Stimulated activated CD4-positive, alpha-beta T cell treated with anti-CD3 and anti-CD28 coated beads, Interleukin-4, amount 100 ng/mL, for 48 hours (primary cell): ENCODE measurements around the gene MAN1C1.
A peak's percentile ranks its signal among the peaks of the same experiment; 100 is the strongest.

Source experiments
- DNase-seq, 2 donors: peaks; one replicate each; pipeline ENCODE4 v3.0.0-alpha.2; 2020; ENCODE audit warnings: low read depth in 2 of 2

The MAN1C1 gene

DNA sequence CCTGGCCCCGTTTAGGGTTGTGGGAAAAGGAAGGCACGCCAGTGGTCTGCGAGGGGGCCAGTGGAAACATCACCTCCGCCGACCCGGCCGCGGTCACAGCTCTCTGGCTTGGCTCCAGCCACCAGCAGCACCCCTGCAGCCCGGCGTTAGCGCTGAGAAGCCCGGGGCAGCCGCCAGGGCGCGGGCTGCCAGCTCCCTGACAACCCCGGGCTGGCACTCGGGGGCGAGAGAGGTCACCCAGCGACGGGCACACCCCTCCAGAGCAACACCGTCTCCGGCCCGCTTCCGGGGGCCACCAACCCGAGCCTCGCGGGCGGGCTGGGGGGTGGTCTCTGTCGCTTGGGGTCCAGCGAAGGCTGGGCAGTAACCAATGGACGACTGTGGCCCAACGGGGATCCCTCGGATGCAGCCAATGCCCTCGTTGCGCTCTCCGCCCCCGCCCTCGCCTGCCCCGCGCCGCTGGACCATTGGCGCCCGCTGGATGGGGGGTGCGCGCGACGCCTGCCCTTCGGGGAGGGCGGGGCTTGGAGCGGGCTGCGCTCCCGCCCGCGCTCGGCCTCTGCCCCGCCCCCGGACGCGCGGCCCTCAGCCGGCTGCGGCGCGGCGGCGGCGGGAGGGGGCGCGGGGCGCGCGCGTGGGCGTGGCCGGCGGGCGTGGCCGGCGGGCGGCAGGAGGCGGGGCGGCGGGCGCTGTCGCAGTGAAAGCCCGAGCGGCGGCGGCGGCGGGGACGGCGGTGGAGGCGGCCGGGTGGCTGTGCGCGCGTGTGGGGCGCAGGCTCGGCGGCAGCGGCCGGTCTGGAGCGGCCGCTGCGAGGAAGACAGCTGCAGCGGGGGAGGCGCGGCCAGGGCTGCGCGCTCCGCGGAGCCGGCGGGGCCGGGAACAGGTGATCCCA lies at the start of gene MAN1C1:
Gene MAN1C1, plus strand, starts transcription at position 697 of the 892 bp plus-strand sequence. CDS start 1,007 bp downstream, outside the sequence.
- peak; percentile 61 to 62 for DNase-seq

DNA sequence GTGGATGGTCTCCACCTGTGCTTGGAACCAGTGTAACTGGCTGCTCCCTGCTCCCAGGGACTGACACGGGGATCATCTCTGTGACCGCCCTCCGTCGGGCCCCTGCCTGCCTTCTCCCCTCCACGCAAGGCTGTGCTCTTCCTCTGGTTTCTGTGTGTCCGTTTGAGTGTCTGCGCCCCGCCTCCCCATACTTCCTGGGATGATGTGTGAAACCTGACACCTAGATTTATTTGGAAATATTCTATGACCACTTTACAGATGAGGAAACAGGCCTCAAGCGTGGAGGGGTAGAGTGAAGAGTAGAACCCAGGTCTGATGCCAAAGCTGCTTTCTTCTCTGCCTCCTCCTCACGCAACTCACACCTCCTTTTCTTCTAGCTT lies 48.9 kb upstream of the MAN1C1 start:
- DNase-seq: no peak

DNA sequence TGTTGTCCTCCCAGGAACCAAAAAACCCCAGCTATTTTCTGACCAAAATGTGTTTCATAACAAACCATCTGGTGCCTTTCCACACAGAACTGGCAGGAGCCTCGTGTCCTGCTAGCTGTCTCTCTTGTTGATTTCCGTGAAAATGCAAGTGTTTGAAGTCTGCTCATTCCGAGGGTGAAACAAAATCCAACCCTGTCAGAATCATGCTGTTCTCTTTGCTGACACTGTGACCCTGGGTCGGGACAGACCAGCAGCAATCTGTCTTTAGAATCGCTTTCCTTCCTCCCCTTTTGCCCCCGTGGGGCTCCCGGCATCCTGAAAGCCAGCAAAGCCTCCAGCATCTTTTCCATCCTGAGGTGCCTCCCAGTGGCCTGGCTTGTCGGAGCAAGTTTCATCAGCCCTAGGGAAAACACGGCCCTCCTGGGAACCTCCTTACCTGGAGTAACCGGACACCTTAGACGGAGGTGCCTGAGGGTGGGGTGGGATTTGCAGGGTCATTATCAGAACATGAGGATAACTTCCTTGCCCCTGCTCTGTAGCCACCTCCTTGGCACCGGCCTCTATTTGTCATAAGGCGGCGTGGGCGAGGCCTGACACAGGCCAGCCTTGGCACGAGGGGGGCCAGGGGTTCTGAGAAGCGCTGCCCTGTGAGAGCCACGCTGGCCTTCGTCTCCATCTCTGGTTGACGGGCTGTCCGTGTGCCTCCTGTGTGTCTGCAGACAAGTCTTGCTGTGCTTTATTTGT lies 48.3 kb upstream of the MAN1C1 start:
- DNase-seq: no peak

DNA sequence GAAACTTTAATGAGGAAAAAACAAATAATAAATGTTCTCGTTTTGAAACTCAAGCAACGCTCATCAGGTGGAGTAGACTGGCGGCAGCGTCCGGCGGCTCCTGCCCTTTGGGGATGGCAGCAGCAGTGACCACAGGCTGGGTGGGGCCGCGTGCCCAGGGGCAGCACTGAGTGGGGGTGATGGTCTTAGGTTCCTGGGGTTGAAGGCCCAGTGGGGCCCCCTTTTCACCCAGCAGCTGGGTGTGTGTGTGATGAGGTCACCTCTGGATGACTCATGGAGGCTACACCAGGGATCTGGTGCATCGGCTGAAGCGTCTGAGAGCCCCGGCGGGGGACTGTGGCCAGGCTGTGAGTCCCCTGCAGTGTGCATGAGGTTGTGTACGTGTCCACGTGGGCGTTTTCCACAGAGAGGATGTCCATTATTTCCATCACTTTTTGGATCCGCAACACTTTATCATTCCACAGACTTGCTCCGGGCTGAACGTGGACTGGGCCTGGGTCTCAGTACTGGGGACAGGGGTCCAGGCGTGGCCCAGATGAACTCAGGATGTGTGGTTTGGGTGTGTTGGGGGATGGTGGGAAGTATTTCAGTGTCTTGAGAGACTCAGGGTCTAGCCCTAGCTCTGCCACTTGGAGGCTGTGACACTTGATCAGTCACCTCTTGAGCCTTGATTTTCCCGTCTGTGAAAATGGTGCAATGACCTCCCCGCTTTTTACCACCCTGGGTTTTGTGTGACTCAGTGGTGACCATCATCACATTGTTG lies 47.6 kb upstream of the MAN1C1 start:
- no peak for DNase-seq

DNA sequence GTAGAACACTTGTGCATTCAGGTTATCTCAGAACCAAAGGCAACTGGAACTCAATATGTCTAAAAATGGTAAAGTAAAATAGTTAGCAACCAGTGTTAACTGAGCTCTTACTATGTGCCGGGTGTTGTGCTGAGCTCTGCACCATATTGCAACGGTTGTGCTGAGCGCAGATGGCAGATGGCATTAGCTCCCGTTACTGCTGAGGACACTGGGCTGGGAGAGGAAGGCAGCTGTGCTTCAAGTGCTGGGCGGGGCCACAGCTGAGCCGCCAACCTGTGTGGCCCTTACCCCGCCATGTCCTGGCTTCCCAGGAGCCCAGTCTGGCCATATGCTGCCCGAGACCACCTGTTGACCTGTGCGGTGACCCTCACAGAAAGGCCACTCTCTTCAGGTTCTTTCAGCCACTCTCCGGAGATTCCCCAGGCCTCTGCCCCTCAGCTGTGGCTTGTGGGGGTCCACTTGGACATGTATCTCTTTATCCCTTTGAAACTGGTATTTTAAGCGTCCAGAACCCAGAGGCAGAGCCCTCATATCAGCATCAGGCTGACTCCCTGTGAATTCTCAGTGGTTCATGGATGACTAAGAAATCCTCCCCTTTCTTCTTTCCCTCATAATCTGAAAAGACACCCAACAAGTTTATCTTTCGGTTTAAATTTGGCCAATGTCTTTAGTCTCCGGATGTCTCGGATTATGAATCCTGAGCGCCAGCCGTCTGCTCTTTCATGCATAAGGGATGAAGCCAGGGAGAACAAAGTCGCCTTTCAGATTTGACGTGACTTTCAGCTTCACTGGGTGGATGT lies 46.8 kb upstream of the MAN1C1 start:
- DNase-seq: no peak

DNA sequence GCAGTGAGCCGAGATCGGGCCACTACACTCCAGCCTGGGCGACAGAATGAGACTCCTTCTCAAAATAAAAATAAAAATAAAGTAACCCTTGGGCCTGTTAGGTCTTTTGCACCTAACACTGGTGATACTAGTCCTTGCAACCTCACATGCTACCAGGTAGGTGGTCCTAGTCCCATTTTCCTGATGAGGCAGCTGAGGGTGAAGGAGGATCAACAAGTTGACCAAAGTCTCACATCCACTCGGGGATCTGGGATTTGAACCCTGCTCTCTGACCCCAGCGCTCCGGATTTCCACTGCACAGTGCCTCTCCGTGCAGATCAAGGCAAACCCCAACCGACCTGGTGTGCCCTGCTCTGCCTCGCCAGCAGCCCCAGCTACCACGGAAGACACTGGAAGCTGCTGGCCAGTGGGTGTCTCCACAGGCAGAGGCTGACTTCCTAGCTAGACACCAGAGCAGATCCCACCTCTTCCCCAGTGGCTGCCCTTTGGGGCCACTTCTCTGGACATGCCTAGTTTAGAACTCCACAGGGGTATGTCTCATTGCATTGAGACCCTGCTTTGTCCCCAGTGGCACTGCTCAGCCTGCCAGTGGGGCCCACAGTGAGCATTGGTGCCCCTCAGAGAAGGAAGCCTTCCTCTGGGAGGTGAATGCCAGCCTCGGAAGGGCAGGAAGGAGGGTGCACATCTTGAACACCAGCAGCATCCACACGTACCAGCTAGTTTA lies 45.6 kb upstream of the MAN1C1 start:
- no peak for DNase-seq

DNA sequence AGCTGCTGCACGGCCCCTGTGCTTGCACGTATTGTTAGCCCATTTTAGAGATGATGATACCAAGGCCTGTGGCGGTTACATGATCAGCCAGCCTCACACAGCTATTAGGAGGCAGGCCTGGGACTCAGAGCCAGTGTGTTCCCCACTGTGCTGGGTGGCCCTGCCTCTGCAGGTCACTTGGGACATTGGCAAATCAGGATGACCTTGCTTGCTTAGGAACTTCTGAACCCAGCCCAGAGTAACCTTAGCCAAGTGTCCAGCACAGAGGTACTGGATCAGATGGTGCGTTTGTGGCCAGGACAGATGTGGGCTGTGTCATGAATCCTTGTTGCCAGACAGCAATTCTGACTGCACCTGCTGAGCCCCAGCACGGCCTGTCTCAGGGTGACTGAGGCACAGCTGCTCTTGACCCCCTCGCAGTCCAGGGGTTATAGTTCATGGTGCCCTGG lies 45.0 kb upstream of the MAN1C1 start:
- DNase-seq: no peak

DNA sequence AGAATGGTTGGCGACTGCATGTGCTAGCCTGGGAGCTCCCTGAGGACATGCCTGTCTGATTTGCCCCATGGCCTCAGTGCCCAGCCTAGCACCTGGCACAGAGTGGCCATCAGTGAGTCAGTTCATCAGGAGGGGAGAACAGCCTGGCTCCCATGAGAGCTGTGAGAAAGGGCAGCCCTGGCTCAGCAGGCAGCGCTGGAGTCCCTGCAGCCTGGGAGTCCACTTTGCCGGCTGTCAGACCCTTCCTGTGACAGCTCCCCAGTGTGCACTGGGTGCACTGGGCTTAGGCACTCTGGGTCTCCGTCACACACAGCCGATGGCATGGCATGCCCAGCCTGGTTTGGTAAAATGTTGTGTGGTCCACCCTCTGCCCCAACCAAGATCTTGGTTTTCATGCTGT lies 44.5 kb upstream of the MAN1C1 start:
- no peak for DNase-seq

DNA sequence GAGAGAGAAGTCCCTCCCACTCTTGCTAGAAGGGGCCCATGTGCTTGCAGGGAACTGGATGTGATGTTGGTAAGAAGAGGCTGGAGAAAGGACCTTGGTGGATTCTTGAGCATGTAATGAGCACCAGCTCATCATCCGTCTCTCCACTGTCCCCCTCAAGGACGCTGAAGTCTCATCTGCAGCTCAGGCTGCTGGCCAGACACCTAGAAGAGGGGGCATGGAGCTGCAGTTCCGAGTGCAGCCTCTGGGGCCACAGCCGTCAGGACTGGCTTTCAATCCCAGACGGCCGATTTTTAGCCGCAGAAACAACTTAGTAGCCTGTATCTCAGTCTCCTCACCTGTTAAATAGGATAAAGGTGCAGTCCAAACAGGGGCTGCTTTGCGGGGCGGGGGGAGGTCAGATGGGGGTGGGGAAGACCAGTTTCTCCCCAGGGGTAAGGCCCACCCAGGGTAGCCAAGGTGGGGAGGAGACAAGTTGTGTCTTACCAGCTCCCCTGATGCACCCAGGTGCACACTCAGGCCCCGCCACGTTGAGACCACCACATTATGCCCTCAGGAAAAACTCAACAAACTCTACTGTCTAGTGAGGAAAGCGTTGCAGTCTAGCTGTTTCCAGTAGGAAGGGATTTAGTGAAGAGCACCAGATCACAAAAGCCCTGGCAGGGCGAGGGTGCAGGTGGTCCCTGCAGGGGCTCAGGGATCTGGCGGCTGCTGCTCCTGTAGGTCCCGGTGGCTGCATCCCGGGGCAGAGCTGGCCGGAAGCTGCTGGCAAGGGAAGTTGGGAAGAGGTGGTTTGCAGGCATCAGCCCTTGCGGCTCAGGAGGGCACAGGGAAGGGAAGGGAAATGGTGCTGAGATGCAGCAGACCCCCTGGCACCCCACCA lies 43.6 kb upstream of the MAN1C1 start:
- peak; percentile 34 to 62 for DNase-seq

DNA sequence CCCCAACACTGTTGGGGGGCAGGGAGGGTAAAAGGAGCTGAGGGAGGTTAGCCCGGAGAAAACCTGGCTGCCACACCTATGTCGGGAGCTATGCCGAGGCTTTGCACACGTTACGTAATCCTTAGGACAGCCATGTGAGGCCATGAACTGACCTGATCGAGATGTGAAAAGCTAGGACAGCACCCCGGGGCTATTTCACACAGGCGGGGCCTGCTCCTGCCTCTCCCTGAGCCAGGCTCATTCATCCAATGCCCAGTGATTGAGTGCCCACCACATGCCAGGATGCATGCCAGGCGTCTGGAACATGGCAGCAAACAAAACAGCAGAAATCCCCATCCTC lies 43.0 kb upstream of the MAN1C1 start:
- DNase-seq: no peak

DNA sequence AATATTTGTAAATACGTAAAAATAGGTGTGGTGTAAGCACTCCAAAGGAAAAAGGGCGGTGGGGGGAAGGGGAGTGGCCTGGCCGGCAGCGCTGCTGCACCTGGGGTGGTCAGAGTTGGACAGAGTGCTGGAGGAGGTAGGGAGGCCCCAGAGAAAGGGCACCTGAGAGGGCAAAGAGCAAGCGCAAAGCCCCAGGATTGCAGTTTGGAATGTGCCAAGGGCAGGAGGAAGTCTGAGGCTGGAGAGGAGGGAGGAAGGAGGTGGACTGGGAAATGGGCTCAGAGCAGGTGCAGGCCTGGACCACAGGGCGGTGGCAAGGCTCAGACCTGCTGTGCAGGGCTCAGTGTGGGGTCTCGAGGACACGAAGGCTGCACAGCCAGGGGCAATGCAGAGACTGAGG lies 42.6 kb upstream of the MAN1C1 start:
- no peak for DNase-seq

DNA sequence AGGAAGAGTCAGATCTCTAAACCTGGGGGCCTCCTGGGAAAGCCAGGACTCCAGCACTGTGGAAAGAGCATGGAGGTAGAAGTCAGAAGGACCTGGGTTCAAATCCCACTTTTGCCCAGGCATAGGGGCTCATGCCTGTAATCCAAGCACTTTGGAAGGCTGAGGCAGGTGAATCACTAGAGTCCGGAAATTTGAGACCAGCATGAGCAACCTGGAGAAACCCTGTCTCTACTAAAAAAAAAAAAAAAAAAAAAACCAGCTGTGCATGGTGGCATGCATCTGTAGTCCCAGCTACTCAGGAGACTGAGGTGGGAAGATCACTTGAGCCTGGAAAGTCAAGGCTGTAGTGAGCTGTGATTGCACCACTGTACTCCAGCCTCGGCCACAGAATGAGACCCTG lies 41.4 kb upstream of the MAN1C1 start:
- no peak for DNase-seq

DNA sequence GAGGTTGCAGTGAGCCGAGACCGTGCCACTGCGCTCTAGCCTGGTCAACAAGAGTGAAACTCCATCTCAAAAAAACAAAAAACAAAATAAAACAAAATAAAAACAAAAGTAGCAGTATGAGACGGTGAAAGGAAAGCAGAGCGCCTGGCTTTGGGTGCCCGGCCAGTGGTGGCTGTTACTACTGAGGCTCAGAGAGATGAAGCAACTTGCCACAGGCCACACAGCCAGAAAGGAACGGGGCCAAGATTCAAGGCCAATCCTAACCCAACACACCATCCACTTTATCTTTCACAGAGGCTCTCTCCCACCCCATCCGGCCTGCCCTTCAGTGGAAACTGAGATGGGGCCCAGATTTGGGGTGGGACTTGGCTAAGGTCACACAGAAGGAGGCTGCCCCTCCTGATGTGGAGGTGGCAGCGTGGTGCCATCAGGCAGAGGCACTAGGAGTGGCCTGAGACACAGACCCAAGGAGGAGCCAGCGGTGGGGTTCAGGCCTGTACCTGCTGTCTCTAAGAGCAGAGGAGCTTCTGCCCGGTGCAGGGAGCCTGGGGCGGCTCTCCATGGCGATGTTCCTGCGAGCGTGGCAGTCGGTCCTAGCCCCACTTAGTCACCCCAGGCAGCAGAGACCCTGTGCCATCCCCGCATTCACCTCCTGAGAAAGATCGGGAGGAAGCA lies 40.0 kb upstream of the MAN1C1 start:
- no peak for DNase-seq

DNA sequence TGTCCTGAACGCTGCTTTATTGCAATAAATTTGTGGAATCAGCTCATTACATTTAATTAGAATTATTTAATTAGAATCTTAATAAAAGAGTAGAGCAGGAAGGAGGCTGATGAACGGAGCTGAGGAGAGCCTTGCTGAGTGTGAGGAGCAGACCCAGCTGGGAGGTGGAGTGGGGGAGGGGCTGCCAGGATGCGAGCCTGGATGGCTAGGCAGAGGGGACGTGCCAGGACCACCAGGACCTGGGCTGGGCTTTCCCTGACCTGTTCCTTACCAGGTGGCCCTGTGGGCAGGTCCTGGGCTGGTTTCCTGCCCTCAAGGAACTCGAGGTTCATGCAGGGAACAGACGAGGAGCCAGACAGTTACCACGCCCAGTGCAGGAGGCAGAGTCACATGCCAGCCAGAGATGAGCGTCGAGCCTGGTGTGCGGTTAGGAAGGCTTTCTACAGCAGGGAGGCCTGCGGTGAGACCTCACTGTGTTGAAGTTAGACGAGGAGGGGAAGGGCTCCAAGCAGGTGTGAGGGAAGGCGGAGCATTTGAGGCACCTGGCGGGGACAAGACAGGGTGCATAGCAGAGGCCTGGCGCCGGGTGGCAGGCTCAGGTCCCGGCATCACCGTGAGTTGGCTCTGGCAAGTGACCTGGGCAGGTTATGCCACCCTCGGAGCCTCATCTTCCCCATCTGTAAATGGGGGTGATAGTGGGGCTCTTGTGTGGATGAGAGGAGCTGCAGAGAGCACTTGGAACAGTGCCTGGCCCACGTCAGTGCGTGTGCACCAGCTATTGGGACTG lies 39.3 kb upstream of the MAN1C1 start:
- DNase-seq: no peak

DNA sequence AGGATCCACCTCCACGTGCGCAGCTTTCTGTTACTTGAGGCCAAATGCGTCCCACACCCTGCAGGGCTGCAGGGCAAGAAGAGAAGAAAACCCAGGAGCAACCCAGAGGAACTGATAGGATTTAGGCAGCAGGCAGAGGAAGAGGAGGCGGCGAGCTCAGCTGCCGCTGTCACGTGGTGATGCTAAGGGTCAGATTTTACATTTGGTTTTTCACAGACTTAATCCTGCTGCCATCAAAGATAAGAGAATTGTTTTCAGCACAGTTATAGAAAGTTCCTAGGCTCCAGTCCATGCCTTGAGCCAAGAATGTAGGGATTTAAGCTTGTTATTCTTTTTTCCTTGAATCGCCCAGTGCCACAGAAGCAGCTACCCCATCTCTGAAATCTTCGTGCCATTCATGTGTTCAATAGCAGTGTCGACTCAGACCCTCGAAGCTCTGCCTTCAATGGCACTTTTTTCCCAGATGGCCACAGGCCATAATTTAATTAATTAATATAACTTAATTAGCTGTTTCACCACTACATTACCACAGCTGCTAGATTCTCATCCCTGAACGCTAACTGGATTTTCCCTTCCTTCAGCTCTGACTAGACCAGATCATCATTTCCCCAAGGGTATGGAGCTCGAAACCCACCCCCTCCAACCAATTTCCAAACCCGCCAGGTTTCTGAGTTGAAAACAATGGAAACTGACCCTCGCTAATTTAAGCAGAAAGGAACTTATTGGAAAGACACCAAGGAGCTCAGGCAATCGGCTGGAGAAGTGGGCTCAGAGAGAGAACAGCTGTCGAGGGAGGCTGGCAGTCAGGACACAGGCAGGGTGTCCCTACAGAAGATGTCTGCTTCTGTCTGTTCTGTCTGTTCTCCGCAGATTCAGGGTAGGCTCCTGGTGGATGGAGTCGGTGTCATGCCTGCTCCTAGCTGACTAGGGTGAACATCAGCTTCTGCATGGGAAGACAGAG lies 37.0 kb upstream of the MAN1C1 start:
- no peak for DNase-seq

DNA sequence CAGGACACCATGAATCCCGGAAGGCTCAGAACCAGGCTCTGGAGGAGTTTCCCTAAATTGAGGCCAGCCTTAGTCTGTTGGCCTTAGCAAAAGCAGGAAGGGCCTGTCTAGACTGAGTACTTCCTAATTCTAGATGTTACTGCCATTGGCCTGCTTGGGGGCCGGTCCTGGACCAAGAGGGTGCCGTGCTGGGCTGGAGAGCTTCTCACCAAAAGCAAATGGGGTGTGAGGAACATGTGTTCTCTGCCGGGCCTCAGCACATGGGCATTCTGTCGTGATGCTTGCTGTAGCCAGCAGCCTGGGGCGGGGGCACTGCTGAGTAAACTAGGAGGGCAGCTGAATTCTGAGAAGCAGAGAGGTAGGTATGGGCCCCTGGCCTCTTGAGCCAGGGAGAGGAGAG lies 35.7 kb upstream of the MAN1C1 start:
- no peak for DNase-seq

DNA sequence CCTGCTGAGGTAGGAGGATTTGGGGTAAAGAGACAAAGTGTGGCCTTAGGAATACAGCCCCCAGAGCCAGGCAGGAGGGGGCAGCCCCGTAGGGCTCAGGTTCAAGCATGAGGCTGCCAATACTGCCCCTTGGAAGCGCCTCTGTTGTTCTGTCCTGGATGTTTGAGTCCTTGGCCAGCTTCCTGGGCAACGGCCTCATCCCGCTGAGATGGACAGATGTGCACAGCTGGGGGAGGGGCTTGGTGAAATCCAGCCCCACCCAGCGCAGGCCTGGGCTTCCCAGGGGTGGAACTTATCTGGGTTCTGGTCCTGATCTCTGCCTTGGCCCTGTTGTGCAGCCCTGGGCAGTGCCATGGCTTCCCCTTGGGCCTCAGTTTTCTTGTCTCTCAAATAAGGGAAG lies 34.8 kb upstream of the MAN1C1 start:
- DNase-seq: no peak
